Neural progenitor cell (in vitro differentiated cells): ENCODE results near the gene VSTM4.

Experiments
- EZH2 ChIP-seq: fragments of 200-600 bp; sonication (generic); IDR thresholded peaks from 2 replicates; pipeline ENCODE4 v1.6.1; 2017; ENCODE audit warnings: antibody characterized with exemption, mild to moderate bottlenecking, moderate library complexity
- EZH2phosphoT487 ChIP-seq: fragments of 200-600 bp; sonication (generic); IDR thresholded peaks from 2 replicates; pipeline ENCODE4 v1.6.1; 2017; ENCODE audit warnings: antibody characterized with exemption
- TF ChIP-seq, protein P1 (sequence below): fragments of 200-600 bp; sonication (generic); IDR thresholded peaks from 2 replicates; pipeline ENCODE4 v1.5.1; 2017; ENCODE audit warnings: antibody characterized with exemption, mild to moderate bottlenecking

DNA sequence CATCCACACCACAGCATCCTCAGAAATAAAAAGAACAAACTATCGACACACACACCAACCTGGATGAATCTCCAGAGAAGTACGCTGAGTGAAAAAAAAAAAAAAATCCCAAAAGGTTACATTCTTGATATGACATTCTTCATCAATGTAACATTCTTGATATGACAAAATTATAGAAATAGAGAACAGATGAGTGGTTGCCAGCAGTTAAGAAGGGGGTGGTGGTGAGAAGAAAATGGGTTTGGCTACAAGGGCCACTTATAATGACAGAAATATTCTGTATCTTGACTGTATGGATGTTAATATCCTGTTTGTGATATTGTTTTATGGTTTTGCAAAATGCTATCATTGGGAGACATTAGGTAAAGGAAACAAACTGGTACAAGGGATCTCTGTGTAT lies 36.9 kb downstream of the VSTM4 start:
- TF ChIP-seq, protein P1, sequence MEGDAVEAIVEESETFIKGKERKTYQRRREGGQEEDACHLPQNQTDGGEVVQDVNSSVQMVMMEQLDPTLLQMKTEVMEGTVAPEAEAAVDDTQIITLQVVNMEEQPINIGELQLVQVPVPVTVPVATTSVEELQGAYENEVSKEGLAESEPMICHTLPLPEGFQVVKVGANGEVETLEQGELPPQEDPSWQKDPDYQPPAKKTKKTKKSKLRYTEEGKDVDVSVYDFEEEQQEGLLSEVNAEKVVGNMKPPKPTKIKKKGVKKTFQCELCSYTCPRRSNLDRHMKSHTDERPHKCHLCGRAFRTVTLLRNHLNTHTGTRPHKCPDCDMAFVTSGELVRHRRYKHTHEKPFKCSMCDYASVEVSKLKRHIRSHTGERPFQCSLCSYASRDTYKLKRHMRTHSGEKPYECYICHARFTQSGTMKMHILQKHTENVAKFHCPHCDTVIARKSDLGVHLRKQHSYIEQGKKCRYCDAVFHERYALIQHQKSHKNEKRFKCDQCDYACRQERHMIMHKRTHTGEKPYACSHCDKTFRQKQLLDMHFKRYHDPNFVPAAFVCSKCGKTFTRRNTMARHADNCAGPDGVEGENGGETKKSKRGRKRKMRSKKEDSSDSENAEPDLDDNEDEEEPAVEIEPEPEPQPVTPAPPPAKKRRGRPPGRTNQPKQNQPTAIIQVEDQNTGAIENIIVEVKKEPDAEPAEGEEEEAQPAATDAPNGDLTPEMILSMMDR: no peak
- TF ChIP-seq EZH2 (no peak), EZH2phosphoT487 (no peak)
